HL-60 (cell line): ENCODE data around the gene ADISSP.

Source experiments
- GABPA ChIP-seq: IDR thresholded peaks from 2 replicates; pipeline ENCODE4 v1.6.1; 2012; ENCODE audit warnings: low read depth
- POLR2AphosphoS5 ChIP-seq: IDR thresholded peaks from 2 replicates; pipeline ENCODE4 v1.6.1; 2012; ENCODE audit warnings: low read depth
- SPI1 ChIP-seq: IDR thresholded peaks from 2 replicates; pipeline ENCODE4 v1.6.1; 2012; ENCODE audit warnings: low read depth, mild to moderate bottlenecking, borderline replicate concordance
- TF ChIP-seq, protein P1 (sequence below): IDR thresholded peaks from one replicate; pipeline ENCODE4 v1.5.1; 2011; ENCODE audit warnings: low read length, control low read depth, inconsistent platforms; ENCODE audit not compliant: insufficient read depth
- TF ChIP-seq, protein P2 (sequence below): IDR thresholded peaks from 2 replicates; pipeline ENCODE4 v1.6.1; 2012; ENCODE audit warnings: low read depth; ENCODE audit not compliant: insufficient replicate concordance

DNA sequence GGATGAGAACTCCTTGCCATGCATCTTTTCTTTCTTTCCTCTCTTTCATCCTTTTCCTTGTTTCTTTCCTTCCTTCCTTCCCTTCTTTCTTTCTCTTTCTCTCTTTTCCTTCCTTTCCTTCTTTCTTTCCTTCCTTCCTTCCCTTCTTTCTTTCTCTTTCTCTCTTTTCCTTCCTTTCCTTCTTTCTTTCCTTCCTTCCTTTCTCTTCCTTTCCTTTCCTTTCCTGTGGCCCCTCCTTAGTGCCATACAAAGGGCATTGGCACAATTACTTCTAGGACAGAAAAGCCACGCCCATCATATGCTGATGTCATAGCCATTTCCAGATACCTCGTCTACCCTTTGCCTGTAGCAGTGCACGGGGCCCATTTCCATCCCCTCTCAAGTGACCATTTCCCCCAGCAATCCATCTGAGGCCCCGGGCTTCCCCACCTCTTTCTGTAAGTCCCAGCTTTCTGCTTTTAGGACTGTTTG, 21.2 kb upstream of the ADISSP start:
- TF ChIP-seq, protein P1, sequence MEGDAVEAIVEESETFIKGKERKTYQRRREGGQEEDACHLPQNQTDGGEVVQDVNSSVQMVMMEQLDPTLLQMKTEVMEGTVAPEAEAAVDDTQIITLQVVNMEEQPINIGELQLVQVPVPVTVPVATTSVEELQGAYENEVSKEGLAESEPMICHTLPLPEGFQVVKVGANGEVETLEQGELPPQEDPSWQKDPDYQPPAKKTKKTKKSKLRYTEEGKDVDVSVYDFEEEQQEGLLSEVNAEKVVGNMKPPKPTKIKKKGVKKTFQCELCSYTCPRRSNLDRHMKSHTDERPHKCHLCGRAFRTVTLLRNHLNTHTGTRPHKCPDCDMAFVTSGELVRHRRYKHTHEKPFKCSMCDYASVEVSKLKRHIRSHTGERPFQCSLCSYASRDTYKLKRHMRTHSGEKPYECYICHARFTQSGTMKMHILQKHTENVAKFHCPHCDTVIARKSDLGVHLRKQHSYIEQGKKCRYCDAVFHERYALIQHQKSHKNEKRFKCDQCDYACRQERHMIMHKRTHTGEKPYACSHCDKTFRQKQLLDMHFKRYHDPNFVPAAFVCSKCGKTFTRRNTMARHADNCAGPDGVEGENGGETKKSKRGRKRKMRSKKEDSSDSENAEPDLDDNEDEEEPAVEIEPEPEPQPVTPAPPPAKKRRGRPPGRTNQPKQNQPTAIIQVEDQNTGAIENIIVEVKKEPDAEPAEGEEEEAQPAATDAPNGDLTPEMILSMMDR, result no peak
- TF ChIP-seq POLR2AphosphoS5 (no peak), SPI1 (no peak), GABPA (no peak)
- TF ChIP-seq, protein P2, sequence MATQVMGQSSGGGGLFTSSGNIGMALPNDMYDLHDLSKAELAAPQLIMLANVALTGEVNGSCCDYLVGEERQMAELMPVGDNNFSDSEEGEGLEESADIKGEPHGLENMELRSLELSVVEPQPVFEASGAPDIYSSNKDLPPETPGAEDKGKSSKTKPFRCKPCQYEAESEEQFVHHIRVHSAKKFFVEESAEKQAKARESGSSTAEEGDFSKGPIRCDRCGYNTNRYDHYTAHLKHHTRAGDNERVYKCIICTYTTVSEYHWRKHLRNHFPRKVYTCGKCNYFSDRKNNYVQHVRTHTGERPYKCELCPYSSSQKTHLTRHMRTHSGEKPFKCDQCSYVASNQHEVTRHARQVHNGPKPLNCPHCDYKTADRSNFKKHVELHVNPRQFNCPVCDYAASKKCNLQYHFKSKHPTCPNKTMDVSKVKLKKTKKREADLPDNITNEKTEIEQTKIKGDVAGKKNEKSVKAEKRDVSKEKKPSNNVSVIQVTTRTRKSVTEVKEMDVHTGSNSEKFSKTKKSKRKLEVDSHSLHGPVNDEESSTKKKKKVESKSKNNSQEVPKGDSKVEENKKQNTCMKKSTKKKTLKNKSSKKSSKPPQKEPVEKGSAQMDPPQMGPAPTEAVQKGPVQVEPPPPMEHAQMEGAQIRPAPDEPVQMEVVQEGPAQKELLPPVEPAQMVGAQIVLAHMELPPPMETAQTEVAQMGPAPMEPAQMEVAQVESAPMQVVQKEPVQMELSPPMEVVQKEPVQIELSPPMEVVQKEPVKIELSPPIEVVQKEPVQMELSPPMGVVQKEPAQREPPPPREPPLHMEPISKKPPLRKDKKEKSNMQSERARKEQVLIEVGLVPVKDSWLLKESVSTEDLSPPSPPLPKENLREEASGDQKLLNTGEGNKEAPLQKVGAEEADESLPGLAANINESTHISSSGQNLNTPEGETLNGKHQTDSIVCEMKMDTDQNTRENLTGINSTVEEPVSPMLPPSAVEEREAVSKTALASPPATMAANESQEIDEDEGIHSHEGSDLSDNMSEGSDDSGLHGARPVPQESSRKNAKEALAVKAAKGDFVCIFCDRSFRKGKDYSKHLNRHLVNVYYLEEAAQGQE, result no peak
